MG63 (cell line): ENCODE results near the gene CCDC28A. TPM values are rescaled to one million over a fixed set of nuclear protein-coding genes. Genes with fewer than 3 reads are reported as not detected.

ENCODE experiments used
- DNase-seq: peaks from one replicate; pipeline ENCODE4 v3.0.0-alpha.2; 2020
- H3K27me3 ChIP-seq: fragments of 250-450 bp; sonication (Bioruptor Pico); 2 replicates; pipeline ENCODE4 v1.5.1; 2020; ENCODE audit warnings: mild to moderate bottlenecking, moderate library complexity
- H3K36me3 ChIP-seq: fragments of 250-450 bp; sonication (Bioruptor Pico); 2 replicates; pipeline ENCODE4 v1.5.1; 2020; ENCODE audit warnings: mild to moderate bottlenecking, moderate library complexity
- H3K4me3 ChIP-seq: fragments of 250-450 bp; sonication (Bioruptor Pico); 2 replicates; pipeline ENCODE4 v1.5.1; 2020; ENCODE audit warnings: mild to moderate bottlenecking, moderate library complexity
- H3K9me3 ChIP-seq: fragments of 250-450 bp; sonication (Bioruptor Pico); 2 replicates; pipeline ENCODE4 v1.5.1; 2020; ENCODE audit warnings: mild to moderate bottlenecking, moderate library complexity
- total RNA-seq: library from RNA; depleted of rRNA; stranded (reverse); fragments of >200 nt; shearing (Covaris generic); gene quantifications from 2 replicates; pipeline ENCODE4 v1.2.3, GENCODE V29; 2014; ENCODE audit warnings: low replicate concordance; rRNA removed

Gene CCDC28A
- total RNA-seq, 1 experiment from 2014 or later = 15.3 TPM

DNA sequence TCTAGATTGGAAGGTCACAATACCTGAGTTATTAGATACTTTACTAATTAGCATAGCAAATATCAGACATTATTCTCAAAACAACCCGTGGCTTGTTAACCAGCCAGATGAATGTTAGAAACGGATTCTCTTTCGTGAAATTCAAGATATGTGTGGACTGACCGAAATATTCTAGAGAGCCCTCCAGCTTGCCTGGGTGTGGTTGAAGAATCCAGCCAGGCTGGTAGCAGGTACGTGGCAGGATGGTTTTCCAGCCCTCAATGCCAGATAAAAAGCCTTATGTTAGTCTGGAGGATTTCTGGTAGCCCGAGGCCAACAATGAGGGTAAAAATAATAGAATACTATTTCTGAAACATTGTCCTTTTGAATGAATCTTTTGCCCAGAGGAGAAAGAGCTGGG is 41.7 kb downstream of the CCDC28A start:
- DNase-seq = no peak
- Histone ChIP-seq H3K36me3 (no peaks in the 10 kb centered on the region), H3K27me3 (no peaks in the 10 kb centered on the region), H3K4me3 (no peak overlapping the region), H3K9me3 (no peaks in the 10 kb centered on the region)

DNA sequence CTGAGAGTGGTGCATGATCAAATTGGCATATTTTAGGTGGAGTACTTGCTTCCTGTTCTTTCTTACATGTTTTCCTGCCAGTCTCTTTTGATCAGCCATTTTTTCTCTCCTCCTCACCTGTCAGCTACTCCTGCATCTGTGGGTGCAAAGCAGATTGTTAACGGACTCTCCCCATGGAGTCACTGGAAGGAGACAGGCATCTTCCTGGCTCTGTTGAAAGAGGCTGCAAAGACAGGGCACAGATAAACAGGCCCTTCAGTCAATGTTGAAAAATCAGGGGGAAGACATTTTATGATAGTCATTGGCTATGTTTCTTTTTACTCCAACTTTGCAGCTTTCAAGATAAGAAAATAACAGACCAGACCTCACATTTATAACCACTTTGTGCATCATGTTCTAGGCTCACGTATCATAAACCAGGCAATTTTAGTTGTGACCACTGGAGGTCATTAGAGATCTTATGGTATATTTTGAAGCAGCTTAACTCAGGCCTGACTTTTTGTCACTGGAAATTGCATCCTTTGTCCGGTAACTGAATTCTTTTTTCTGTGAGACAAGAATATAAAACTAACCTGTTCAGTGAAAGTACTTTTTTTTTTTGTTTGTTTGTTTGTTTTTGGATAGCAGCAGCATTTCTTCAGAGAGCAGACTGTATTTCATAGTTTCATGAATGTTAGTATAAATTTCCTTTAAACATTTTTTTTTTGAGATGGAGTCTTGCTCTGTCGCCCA is 42.4 kb downstream of the CCDC28A start:
- Histone ChIP-seq H3K4me3 (no peak overlapping the region), H3K36me3 (no peaks in the 10 kb centered on the region), H3K9me3 (no peaks in the 10 kb centered on the region), H3K27me3 (no peaks in the 10 kb centered on the region)
- no peak for DNase-seq

DNA sequence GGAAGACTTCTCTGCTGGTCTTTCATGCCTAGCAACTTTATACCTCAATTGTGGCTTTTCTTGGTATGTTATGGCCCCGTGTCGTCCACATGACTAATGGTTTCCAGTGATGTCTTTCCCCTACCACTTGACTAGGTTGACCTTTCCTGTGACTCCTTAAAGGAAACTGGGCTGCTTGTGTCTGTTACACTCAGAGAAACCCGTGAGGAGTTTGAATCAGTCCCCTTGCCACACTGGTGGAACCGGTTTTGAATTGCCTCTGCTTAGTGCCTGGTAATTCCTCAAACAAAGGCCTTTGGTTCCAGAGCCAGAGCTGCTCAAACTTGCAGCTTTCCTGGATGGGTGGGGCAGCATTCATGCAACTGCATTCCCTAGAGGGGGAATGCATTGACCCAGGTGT is 44.2 kb downstream of the CCDC28A start:
- no peaks in the 10 kb centered on the region for H3K9me3 ChIP-seq
- H3K27me3 ChIP-seq = no peaks in the 10 kb centered on the region
- DNase-seq = no peak
- H3K36me3 ChIP-seq = no peaks in the 10 kb centered on the region
- H3K4me3 ChIP-seq = no peak overlapping the region

DNA sequence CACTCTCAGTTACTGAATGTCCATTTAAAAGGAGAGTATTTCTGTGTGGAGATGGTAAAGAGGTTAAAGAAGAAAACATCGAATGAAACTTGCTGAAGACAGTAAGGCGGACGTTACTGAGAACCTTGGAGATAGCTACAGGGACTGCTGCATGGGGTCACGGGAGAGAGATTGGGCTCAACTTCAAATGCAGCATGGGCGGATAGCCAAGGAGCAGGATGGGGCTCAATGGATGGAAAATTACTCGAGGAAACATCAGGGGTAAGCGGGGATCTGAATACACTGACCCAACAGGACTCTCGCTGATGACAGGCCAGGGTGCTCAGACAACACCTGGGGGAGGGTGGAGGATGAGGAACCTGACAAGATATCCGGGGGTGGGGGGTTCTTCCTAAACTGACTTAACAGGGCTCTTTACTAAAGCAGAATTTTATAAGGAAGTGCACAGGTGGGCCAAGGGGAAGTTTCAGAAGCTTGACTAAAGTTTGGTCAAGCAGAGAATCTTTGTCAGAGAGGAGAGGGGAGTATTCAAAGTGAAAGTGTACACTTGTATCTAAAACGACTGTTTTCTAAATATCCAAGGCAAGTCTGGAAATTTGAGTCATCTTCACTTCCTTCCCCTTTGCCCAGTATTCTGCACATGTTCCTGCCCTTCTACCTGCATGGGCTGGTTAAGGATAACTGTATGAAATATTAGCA is 45.1 kb downstream of the CCDC28A start:
- no peaks in the 10 kb centered on the region for H3K36me3 ChIP-seq
- H3K4me3 ChIP-seq = no peak overlapping the region
- no peaks in the 10 kb centered on the region for H3K9me3 ChIP-seq
- H3K27me3 ChIP-seq = no peaks in the 10 kb centered on the region
- DNase-seq = no peak

DNA sequence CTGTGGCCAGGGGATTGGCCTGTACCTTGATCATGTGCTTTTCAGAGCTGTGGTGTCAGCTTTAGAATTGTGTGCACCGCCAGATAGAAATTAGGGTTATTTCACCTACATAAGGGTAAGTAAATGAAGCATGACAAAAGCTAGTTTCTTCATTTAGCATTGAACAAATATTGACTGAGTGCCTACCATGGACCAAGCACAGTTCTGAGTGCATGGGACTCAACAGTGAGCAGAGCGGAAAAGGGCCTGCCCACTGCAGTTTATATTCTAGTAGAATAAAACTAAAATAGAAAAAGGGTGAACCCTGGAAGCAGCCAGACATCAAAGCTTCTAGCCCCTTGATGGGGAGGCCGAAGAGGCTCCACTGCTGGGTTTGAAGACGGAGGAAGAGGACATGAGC is 48.0 kb downstream of the CCDC28A start:
- H3K36me3 ChIP-seq = no peaks in the 10 kb centered on the region
- no peaks in the 10 kb centered on the region for H3K9me3 ChIP-seq
- H3K4me3 ChIP-seq = no peak overlapping the region
- DNase-seq = no peak
- no peaks in the 10 kb centered on the region for H3K27me3 ChIP-seq

DNA sequence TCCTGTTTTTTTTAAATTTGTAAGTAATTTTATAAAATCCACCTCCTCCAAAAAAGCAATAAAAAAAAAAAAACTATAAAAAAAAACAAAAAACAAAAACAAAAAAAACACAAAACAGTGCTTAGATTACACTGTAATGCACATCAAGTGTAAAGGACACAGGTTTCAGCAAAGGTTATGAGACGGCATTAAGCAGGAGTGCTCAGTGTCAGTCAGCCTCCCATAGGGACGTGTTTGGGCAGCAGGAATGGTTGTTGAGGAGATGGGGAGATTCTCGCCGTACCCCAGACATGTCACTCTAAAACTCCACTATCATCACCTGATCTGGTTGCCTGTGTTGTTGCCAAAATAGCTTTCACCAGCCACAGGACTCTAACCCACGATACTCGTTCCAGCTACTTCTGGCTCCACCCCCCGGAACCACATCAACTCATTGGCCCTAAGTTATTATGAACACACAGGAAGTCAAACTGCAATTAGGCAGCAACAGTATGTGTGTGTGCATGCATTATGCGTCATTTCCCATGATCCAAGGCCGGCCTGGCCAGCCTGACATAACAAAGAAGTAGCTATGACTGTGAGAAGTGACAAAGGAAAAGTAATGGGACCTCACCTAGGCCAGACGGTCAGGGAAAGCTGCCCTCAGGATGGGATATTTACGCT is 51.0 kb downstream of the CCDC28A start:
- no peak for DNase-seq
- Histone ChIP-seq H3K27me3 (no peaks in the 10 kb centered on the region), H3K36me3 (no peaks in the 10 kb centered on the region), H3K9me3 (no peaks in the 10 kb centered on the region), H3K4me3 (no peak overlapping the region)

DNA sequence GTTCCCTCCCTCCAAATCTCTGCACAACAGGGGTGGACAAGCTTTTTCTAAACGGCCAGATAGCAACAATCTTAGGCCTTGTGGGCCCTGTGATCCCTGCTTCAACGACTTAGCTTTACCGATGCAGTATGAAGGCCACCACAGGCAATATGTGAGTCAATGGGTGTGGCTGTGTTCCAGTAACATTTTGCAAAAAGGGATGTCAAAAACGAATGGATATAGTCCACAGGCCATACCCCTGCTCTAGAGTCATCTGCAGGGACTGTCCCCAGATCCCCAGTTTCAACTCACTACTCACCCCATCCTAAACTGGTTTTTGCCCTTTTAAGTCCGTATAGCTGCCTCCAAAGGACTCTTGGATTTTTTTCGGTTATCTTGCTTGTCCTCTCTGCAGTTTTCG is 56.7 kb downstream of the CCDC28A start:
- Histone ChIP-seq H3K27me3 (no peaks in the 10 kb centered on the region), H3K4me3 (no peak overlapping the region), H3K36me3 (no peaks in the 10 kb centered on the region), H3K9me3 (no peaks in the 10 kb centered on the region)
- no peak for DNase-seq

DNA sequence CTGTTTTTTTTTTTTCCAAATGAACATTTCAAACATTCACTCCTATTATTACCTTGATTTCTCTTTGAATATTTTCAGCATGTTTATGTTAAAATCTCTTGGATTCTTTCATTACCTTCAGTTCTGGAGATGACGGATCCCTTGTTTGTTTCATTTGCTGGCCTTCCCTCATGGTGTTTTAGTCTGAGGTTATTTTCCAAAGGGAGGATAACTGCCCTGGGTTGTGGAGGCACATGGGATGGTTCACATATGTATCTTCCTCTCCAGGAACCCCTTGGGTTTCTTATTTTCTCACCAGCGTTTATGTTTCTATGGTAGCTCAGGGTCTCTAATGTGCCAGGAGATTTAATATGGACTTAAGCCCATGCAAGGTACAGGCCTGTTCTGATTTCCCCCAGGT is 58.6 kb downstream of the CCDC28A start:
- no peaks in the 10 kb centered on the region for H3K27me3 ChIP-seq
- H3K36me3 ChIP-seq = no peaks in the 10 kb centered on the region
- no peaks in the 10 kb centered on the region for H3K9me3 ChIP-seq
- DNase-seq = no peak
- H3K4me3 ChIP-seq = no peak overlapping the region

DNA sequence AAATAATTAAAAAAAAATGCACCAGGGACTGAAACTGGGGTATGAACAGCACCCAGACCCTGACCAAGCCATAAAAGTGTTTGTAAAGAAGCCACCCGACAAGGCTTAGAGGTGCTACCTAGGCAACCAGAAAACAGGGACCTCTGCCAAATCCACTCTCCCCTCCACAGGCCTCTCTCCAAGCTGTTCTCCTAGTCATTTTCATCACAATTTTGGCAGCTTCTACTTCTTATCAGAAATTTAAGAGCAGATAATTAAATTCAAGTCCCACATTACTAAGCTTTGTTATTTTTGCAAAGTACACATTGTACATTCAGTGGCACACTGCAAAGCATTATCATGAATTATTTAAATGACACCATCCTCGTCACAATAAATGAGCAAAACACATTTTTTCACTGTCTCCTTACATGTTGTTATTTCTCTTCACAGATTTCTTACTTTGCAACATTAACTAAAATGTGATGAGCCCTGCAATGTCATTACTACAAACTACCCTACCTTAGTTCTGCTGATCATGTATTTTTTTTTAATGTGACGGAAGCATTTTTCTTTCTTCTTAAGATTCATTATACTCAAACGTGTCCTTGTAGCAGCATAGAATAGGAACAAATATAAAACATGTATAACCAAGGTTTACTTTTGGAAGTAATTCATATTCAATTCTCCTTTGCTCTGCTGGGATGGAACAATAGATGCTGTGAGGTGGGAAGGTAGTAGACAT is 60.4 kb downstream of the CCDC28A start:
- no peaks in the 10 kb centered on the region for H3K36me3 ChIP-seq
- no peak for DNase-seq
- H3K27me3 ChIP-seq = no peaks in the 10 kb centered on the region
- H3K4me3 ChIP-seq = no peak overlapping the region
- H3K9me3 ChIP-seq = no peaks in the 10 kb centered on the region

DNA sequence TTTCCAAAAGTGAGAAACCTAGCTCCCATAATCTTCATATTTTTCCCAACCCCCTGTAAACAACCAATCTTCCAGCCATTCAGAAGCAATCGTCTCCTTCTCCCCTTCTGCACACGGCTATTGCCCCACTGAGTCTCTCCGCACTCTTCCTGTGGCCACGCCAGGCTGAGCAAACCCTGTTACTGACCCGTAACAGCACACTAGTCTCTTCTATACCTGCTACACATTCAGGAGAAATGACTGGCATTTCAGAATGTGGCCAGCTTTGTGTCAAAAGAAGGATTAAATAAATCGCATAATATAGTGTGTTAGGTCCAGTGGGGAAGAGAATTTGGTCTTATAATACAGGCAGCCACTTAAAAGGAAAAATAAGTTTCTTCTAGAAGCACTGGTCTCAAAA is 63.7 kb downstream of the CCDC28A start:
- DNase-seq = no peak
- no peaks in the 10 kb centered on the region for H3K9me3 ChIP-seq
- no peaks in the 10 kb centered on the region for H3K36me3 ChIP-seq

More for the DNA sequence above, 63.7 kb downstream of the CCDC28A start:
- Histone ChIP-seq H3K27me3 (no peaks in the 10 kb centered on the region), H3K4me3 (no peak overlapping the region)

Other genes with a start within 250 kb of the CCDC28A start
- gene ECT2L, start 22.3 kb downstream of the CCDC28A start, total RNA-seq = not detected in 2 replicates
- 17.2 and 19.9 TPM in 2 replicates for gene REPS1, start 214.5 kb downstream of the CCDC28A start, total RNA-seq